ENCODE data around the gene SSC5D. TPM values are rescaled to one million over a fixed set of nuclear protein-coding genes. Genes with fewer than 3 reads are reported as not detected.

The SSC5D gene
- total and polyA plus RNA-seq, 9 of the 15 experiments (the other 6 are each of a cell fraction or from before 2014, with no cell fraction given), result 0.04 to 0.71 (median 0.14) TPM; not detected in 2

- TF ChIP-seq ZNF318 (IDR thresholded peaks at IDR 0.05; ENCODE audit: borderline replicate concordance in 1 of 2, low read depth in 1 of 2) (0 out of 4 replicates have a peak, but pooled peaks of 1 of the 2 experiments have one; percentile 47), GTF2E2 (tag; IDR thresholded peaks at IDR 0.05) (0 out of 2 replicates have a peak, but pooled peaks have one; percentile 33), THRAP3 (IDR thresholded peaks at IDR 0.05; ENCODE audit: borderline replicate concordance) (no peak), SMARCA5 (IDR thresholded peaks at IDR 0.05) (no peak), MAX (CRISPR knock-in tag; IDR thresholded peaks at IDR 0.05) (peak; percentile 81), E2F6 (IDR thresholded peaks at IDR 0.05; ENCODE audit: borderline replicate concordance in 1 of 2, extremely low read depth in 1 of 2, insufficient read depth in 1 of 2, insufficient read length in 1 of 2, low read depth in 1 of 2, low read length in 1 of 2, poor library complexity in 1 of 2, severe bottlenecking in 1 of 2) (peak in 1 of 2 experiments; percentile 52), ZNF586 (CRISPR knock-in tag; conservative IDR thresholded peaks at IDR 0.05) (no peak), SMARCA4 (IDR thresholded peaks at IDR 0.05) (peak; percentile 97)
- TF ChIP-seq, protein P1, sequence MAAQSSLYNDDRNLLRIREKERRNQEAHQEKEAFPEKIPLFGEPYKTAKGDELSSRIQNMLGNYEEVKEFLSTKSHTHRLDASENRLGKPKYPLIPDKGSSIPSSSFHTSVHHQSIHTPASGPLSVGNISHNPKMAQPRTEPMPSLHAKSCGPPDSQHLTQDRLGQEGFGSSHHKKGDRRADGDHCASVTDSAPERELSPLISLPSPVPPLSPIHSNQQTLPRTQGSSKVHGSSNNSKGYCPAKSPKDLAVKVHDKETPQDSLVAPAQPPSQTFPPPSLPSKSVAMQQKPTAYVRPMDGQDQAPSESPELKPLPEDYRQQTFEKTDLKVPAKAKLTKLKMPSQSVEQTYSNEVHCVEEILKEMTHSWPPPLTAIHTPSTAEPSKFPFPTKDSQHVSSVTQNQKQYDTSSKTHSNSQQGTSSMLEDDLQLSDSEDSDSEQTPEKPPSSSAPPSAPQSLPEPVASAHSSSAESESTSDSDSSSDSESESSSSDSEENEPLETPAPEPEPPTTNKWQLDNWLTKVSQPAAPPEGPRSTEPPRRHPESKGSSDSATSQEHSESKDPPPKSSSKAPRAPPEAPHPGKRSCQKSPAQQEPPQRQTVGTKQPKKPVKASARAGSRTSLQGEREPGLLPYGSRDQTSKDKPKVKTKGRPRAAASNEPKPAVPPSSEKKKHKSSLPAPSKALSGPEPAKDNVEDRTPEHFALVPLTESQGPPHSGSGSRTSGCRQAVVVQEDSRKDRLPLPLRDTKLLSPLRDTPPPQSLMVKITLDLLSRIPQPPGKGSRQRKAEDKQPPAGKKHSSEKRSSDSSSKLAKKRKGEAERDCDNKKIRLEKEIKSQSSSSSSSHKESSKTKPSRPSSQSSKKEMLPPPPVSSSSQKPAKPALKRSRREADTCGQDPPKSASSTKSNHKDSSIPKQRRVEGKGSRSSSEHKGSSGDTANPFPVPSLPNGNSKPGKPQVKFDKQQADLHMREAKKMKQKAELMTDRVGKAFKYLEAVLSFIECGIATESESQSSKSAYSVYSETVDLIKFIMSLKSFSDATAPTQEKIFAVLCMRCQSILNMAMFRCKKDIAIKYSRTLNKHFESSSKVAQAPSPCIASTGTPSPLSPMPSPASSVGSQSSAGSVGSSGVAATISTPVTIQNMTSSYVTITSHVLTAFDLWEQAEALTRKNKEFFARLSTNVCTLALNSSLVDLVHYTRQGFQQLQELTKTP (IDR thresholded peaks at IDR 0.05; ENCODE audit: low read depth in 1 of 2, partially characterized antibody in 2 of 2), result peak in 1 of 2 experiments; percentile 62
- TF ChIP-seq, protein P2, sequence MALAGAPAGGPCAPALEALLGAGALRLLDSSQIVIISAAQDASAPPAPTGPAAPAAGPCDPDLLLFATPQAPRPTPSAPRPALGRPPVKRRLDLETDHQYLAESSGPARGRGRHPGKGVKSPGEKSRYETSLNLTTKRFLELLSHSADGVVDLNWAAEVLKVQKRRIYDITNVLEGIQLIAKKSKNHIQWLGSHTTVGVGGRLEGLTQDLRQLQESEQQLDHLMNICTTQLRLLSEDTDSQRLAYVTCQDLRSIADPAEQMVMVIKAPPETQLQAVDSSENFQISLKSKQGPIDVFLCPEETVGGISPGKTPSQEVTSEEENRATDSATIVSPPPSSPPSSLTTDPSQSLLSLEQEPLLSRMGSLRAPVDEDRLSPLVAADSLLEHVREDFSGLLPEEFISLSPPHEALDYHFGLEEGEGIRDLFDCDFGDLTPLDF (CRISPR knock-in tag; IDR thresholded peaks at IDR 0.05), result no peak
Measured at GRCh38 chr19:55467236-55468053, 20.8 kb upstream of the SSC5D start (continued).
